ENCODE results near the gene TUBB2A. TPM values are rescaled to one million over a fixed set of nuclear protein-coding genes. Genes with fewer than 3 reads are reported as not detected.

The TUBB2A gene
- polyA plus RNA-seq, 1 of the 3 experiments (the other 2 are of a cell fraction) = 199 TPM

DNA sequence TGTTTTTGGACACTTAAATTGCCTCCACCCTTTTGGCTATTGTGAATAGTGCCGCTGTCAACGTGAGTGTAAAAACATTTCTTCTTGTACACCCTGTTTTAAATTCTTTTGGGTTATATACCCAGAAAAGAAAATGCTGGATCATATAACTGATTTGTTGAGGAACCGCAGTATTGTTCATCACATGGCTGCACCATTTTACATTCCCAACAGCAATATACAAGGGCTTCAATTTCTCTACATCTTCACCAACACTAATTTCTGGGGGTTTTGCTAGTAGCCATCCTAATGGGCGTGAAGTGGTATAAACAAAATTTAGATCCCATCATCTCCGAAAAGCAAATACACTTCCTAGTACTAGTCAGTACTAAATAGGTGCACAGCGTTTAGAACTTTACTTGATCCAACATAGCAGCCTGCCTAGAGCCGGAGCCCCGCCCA is 39.4 kb downstream of the TUBB2A start:
- 13% methylated on average over 8 of the region's 8 CpGs for WGBS (ENCODE audit: low lambda C conversion rate)
- Histone ChIP-seq H4K20me1 (ENCODE audit: insufficient read depth) (no peaks in the 10 kb centered on the region), H3K27me3 (ENCODE audit: insufficient read depth) (no peaks in the 10 kb centered on the region), H3K4me1 (ENCODE audit: control insufficient read depth in 1 of 2, insufficient read depth in 2 of 2, low read depth in 1 of 2, low read length in 1 of 2) (peaks cover 11 to 16% of the 10 kb centered on the region in 2 experiments; a peak in 2 of 4 replicates), H3K9me2 (no peaks in the 10 kb centered on the region), H3K9me3 (no peaks in the 10 kb centered on the region), H3K27ac (ENCODE audit: low read depth in 2 of 2, low read length in 1 of 2) (peak overlapping the region; percentile 95 to 96), H3K79me2 (ENCODE audit: insufficient read depth) (peaks cover 11% of the 10 kb centered on the region), H2AFZ (ENCODE audit: low read depth) (peak overlapping the region; percentile 83), H3K4me3 (ENCODE audit: low read depth in 2 of 2, low read length in 1 of 2) (peak overlapping the region; percentile 84 to 87), H3F3A (replicated peaks; ENCODE audit: insufficient read depth) (peaks cover 13% of the 10 kb centered on the region), H3K36me3 (replicated peaks in 1 of 2; ENCODE audit: control insufficient read depth in 1 of 2, insufficient read depth in 2 of 2, low read length in 1 of 2) (peaks cover 7 to 23% of the 10 kb centered on the region in 2 experiments), H3K4me2 (peak overlapping the region; percentile 93), H3K9ac (peak overlapping the region; percentile 90)
- ChIA-PET POLR2A (interaction anchor here (2.1 kb wide), 1 partner anchor 112 kb away, joined by 12 read pairs; no protein-coding TSS in a partner anchor), CTCF (interaction anchor here (0.6 to 4.4 kb wide), 2 partner anchors 8 to 133 kb away, joined by 3 to 32 read pairs; no protein-coding TSS in a partner anchor)
- no peak for DNase-seq
- TF ChIP-seq NRF1 (IDR thresholded peaks at IDR 0.05; ENCODE audit: low read depth, low read length) = 0 out of 2 replicates have a peak, but pooled peaks have one; percentile 13
- no peak for TF ChIP-seq MEF2A (IDR thresholded peaks at IDR 0.05; ENCODE audit: borderline replicate concordance, low read depth)
- no peak for TF ChIP-seq RXRA (IDR thresholded peaks at IDR 0.05; ENCODE audit: borderline replicate concordance, low read depth)
- 0 out of 2 replicates have a peak, but pooled peaks have one; percentile 3 for TF ChIP-seq JUND (IDR thresholded peaks at IDR 0.05)
- 0 out of 2 replicates have a peak, but pooled peaks have one; percentile 41 for TF ChIP-seq SIN3A (IDR thresholded peaks at IDR 0.05; ENCODE audit: borderline replicate concordance, low read depth, low read length)
- TF ChIP-seq, protein P1, sequence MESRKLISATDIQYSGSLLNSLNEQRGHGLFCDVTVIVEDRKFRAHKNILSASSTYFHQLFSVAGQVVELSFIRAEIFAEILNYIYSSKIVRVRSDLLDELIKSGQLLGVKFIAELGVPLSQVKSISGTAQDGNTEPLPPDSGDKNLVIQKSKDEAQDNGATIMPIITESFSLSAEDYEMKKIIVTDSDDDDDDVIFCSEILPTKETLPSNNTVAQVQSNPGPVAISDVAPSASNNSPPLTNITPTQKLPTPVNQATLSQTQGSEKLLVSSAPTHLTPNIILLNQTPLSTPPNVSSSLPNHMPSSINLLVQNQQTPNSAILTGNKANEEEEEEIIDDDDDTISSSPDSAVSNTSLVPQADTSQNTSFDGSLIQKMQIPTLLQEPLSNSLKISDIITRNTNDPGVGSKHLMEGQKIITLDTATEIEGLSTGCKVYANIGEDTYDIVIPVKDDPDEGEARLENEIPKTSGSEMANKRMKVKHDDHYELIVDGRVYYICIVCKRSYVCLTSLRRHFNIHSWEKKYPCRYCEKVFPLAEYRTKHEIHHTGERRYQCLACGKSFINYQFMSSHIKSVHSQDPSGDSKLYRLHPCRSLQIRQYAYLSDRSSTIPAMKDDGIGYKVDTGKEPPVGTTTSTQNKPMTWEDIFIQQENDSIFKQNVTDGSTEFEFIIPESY (IDR thresholded peaks at IDR 0.05; ENCODE audit: borderline replicate concordance, low read depth) = no peak
- no peak for TF ChIP-seq GATA2 (CRISPR knock-in tag; IDR thresholded peaks at IDR 0.05)

DNA sequence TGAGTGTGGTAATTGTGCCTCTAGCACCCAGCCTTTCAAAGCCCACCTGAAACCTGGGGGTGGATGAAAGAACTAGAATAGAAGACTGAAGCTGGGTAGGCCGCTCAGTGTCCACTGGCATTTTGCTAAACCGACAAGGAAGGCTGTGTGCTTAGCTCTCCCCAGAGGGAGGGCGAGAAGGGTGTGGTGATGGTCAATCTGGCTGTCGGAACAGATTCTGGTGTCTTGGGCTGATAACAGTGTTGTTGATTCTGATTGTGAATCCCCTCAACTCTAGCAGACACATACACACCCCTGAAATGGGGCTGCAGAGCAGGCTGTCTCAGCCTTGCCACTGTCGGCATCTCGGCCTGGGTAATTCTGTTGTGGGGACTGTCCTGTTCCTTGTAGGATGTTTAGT is 43.0 kb downstream of the TUBB2A start:
- no peak overlapping the region for H3K27ac ChIP-seq (ENCODE audit: low read depth in 2 of 2, low read length in 1 of 2)

More for the DNA sequence above, 43.0 kb downstream of the TUBB2A start:
- no peak for DNase-seq
- no peak overlapping the region for H2AFZ ChIP-seq (ENCODE audit: low read depth)
- no peaks in the 10 kb centered on the region for H3K27me3 ChIP-seq (ENCODE audit: insufficient read depth)
- no peak overlapping the region for H3K9ac ChIP-seq
- H3K36me3 ChIP-seq (replicated peaks in 1 of 2; ENCODE audit: control insufficient read depth in 1 of 2, insufficient read depth in 2 of 2, low read length in 1 of 2) = peaks cover 25 to 46% of the 10 kb centered on the region in 2 experiments
- H3F3A ChIP-seq (replicated peaks; ENCODE audit: insufficient read depth) = peaks cover 18% of the 10 kb centered on the region
- 99% methylated on average over 6 of the region's 6 CpGs for WGBS (ENCODE audit: low lambda C conversion rate)
- H3K4me3 ChIP-seq (ENCODE audit: low read depth in 2 of 2, low read length in 1 of 2) = no peak overlapping the region
- peaks cover 7 to 11% of the 10 kb centered on the region in 2 experiments; a peak in 2 of 4 replicates for H3K4me1 ChIP-seq (ENCODE audit: control insufficient read depth in 1 of 2, insufficient read depth in 2 of 2, low read depth in 1 of 2, low read length in 1 of 2)
- CTCF ChIA-PET = no interaction called here
- TF ChIP-seq MEF2A (IDR thresholded peaks at IDR 0.05; ENCODE audit: borderline replicate concordance, low read depth) (no peak), FOSL2 (IDR thresholded peaks at IDR 0.05; ENCODE audit: borderline replicate concordance, low read depth) (no peak), RFX5 (IDR thresholded peaks at IDR 0.05; ENCODE audit: low read length) (no peak), POLR2AphosphoS5 (IDR thresholded peaks at IDR 0.05; ENCODE audit: low read depth, low read length) (no peak), EP300 (IDR thresholded peaks at IDR 0.05; ENCODE audit: borderline replicate concordance in 1 of 2, low read depth in 1 of 2, low read length in 1 of 2) (no peak), RXRA (IDR thresholded peaks at IDR 0.05; ENCODE audit: borderline replicate concordance, low read depth) (no peak), TAF1 (IDR thresholded peaks at IDR 0.05; ENCODE audit: borderline replicate concordance, low read depth, low read length) (no peak)
- peaks cover 5% of the 10 kb centered on the region; the same call in 1 of the 2 replicates for H3K79me2 ChIP-seq (ENCODE audit: insufficient read depth)
- H3K4me2 ChIP-seq = no peak overlapping the region
- POLR2A ChIA-PET = no interaction called here
- H3K9me2 ChIP-seq = no peaks in the 10 kb centered on the region
- H4K20me1 ChIP-seq (ENCODE audit: insufficient read depth) = no peaks in the 10 kb centered on the region
- H3K9me3 ChIP-seq = no peaks in the 10 kb centered on the region

Data from SK-N-SH (cell line).